ENCODE results near the gene IL1B. TPM values are rescaled to one million over a fixed set of nuclear protein-coding genes. Genes with fewer than 3 reads are reported as not detected.

The IL1B gene
- total RNA-seq, 1 donor from 2014 or later = not detected

DNA sequence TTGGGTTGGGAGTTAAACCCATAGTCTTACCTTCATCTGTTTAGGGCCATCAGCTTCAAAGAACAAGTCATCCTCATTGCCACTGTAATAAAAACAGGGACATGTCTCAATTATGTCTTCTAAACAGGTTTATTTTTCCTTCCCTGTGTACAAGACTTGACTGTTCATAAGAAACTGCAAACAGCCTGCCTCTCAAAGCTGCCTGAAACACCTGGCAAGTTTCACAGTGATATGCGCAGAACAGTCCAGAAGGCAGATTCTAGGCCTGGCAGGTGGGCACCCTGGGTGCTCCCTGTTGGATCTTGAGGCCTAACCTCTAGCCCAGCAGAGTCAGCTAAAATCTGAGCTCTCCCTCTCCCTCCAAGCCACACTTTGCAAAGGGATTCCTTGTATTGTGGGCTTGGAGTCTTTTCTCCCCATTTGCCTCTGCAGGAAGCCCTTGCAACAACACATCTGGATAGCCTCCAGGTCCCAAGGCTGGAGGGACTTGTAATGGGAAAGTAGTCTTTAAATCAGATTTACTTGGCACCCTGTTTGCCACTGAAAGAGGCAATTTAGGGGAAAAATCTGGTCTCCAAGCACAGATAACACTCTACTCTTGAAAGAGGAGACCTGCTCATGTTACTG, 930 bp downstream of the IL1B start:
- H3K79me2 ChIP-seq (ENCODE audit: low read depth) = no peaks in the 10 kb centered on the region
- no peak overlapping the region for H3K27ac Mint-ChIP-seq
- no peak overlapping the region for H3K9ac ChIP-seq
- no peak overlapping the region for H3K4me2 ChIP-seq
- peaks cover 2% of the 10 kb centered on the region for H3K27me3 Mint-ChIP-seq (ENCODE audit: insufficient read depth, low read depth)
- H3K4me3 ChIP-seq = no peak overlapping the region
- H4K20me1 ChIP-seq (ENCODE audit: low read depth) = no peaks in the 10 kb centered on the region
- no peaks in the 10 kb centered on the region for H3K9me3 Mint-ChIP-seq
- H2AFZ ChIP-seq (replicated peaks) = no peak overlapping the region
- DNase-seq (ENCODE audit: low spot score) = no peak
- H3F3A ChIP-seq (ENCODE audit: low read depth) = no peaks in the 10 kb centered on the region
- H3K4me1 Mint-ChIP-seq = peaks cover 4% of the 10 kb centered on the region
- no peaks in the 10 kb centered on the region for H3K36me3 Mint-ChIP-seq
- H3K27ac ChIP-seq = no peak overlapping the region
- no peaks in the 10 kb centered on the region for H3K36me3 ChIP-seq
- TF ChIP-seq, protein P1, sequence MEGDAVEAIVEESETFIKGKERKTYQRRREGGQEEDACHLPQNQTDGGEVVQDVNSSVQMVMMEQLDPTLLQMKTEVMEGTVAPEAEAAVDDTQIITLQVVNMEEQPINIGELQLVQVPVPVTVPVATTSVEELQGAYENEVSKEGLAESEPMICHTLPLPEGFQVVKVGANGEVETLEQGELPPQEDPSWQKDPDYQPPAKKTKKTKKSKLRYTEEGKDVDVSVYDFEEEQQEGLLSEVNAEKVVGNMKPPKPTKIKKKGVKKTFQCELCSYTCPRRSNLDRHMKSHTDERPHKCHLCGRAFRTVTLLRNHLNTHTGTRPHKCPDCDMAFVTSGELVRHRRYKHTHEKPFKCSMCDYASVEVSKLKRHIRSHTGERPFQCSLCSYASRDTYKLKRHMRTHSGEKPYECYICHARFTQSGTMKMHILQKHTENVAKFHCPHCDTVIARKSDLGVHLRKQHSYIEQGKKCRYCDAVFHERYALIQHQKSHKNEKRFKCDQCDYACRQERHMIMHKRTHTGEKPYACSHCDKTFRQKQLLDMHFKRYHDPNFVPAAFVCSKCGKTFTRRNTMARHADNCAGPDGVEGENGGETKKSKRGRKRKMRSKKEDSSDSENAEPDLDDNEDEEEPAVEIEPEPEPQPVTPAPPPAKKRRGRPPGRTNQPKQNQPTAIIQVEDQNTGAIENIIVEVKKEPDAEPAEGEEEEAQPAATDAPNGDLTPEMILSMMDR (IDR thresholded peaks at IDR 0.05) = no peak
- TF ChIP-seq EZH2 (IDR thresholded peaks at IDR 0.05) (no peak), EZH2phosphoT487 (IDR thresholded peaks at IDR 0.05) (no peak)
- H3K9me3 ChIP-seq (ENCODE audit: low read depth) = no peaks in the 10 kb centered on the region
- H3K4me3 Mint-ChIP-seq = no peak overlapping the region
- H3K27me3 ChIP-seq = no peaks in the 10 kb centered on the region
- peaks cover 4% of the 10 kb centered on the region for H3K4me1 ChIP-seq

DNA sequence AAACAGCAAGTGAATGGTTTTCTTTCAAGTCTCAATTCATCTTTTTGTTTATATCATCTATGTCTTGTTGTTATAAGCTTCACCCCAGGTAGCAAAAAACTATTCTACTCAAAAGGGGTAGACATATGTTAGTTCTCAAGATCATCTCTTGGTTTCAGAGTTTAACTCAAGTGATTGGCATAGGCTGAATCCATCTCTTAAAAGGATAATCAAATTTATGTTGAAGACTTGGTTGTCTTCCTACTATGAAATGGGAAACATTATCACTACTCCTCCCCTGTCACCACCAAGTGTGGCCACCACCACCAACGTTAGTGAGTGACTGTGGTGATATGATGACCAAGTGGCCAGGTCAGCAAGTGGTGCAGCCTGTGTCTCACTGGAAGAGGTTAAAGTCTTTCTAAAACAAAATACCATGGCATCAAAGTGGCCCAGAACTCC, 1.5 kb downstream of the IL1B start:
- peaks cover 4% of the 10 kb centered on the region for H3K4me1 Mint-ChIP-seq
- H3K4me3 ChIP-seq = no peak overlapping the region
- no peak overlapping the region for H2AFZ ChIP-seq (replicated peaks)
- H3K27me3 Mint-ChIP-seq (ENCODE audit: insufficient read depth, low read depth) = peaks cover 2% of the 10 kb centered on the region
- no peaks in the 10 kb centered on the region for H3F3A ChIP-seq (ENCODE audit: low read depth)
- H3K27me3 ChIP-seq = no peaks in the 10 kb centered on the region
- TF ChIP-seq EZH2phosphoT487 (IDR thresholded peaks at IDR 0.05) = no peak
- TF ChIP-seq, protein P1 (IDR thresholded peaks at IDR 0.05) = no peak
- no peak for TF ChIP-seq EZH2 (IDR thresholded peaks at IDR 0.05)
- no peaks in the 10 kb centered on the region for H3K36me3 ChIP-seq
- H3K36me3 Mint-ChIP-seq = no peaks in the 10 kb centered on the region
- DNase-seq (ENCODE audit: low spot score) = no peak
- no peak overlapping the region for H3K9ac ChIP-seq
- H3K4me3 Mint-ChIP-seq = no peak overlapping the region
- H4K20me1 ChIP-seq (ENCODE audit: low read depth) = no peaks in the 10 kb centered on the region
- no peaks in the 10 kb centered on the region for H3K9me3 ChIP-seq (ENCODE audit: low read depth)
- no peak overlapping the region for H3K27ac Mint-ChIP-seq
- H3K4me2 ChIP-seq = no peak overlapping the region
- H3K79me2 ChIP-seq (ENCODE audit: low read depth) = no peaks in the 10 kb centered on the region
- H3K27ac ChIP-seq = no peak overlapping the region
- peaks cover 4% of the 10 kb centered on the region for H3K4me1 ChIP-seq
- no peaks in the 10 kb centered on the region for H3K9me3 Mint-ChIP-seq

DNA sequence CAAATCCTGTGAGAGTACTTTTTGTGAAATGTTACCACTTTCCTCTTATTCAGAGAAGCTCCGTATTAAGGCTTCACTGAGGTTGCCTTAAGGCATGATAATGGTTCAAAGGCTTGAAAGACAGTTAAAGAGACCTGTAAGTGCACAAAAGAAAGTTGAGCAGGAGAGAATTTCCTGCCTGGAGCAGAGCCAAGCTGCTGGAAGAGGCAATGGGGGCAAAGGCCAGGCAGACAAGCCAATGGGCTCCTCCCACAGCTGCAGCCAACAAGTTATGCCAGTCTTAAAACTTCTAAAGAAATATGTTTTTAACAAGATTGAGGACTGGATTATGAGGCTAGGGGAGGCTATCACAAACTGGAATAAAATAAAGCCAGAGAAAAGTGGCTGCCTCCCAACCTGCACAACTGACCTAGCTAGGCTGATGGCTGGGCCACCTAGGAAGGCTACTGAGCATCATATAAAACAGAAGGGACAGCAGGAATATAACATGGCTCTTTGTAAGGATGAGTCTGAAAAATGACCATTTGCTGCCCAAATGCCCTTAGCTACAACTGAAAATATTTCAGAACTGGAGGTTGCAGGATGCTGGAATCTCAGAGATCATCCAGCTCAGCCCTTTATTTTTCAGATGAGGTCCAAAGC, 2.1 kb downstream of the IL1B start:
- no peak for DNase-seq (ENCODE audit: low spot score)
- Histone ChIP-seq H3K27me3 (no peaks in the 10 kb centered on the region), H3K79me2 (ENCODE audit: low read depth) (no peaks in the 10 kb centered on the region), H3F3A (ENCODE audit: low read depth) (no peaks in the 10 kb centered on the region), H3K9ac (no peak overlapping the region), H3K4me3 (no peak overlapping the region), H3K9me3 (ENCODE audit: low read depth) (no peaks in the 10 kb centered on the region), H3K4me2 (no peak overlapping the region), H3K36me3 (no peaks in the 10 kb centered on the region), H4K20me1 (ENCODE audit: low read depth) (no peaks in the 10 kb centered on the region), H3K27ac (no peak overlapping the region), H2AFZ (replicated peaks) (no peak overlapping the region), H3K4me1 (peaks cover 4% of the 10 kb centered on the region)
- H3K4me1 Mint-ChIP-seq = peaks cover 4% of the 10 kb centered on the region
- no peak overlapping the region for H3K27ac Mint-ChIP-seq
- no peak overlapping the region for H3K4me3 Mint-ChIP-seq
- no peak for TF ChIP-seq EZH2phosphoT487 (IDR thresholded peaks at IDR 0.05)
- no peak for TF ChIP-seq EZH2 (IDR thresholded peaks at IDR 0.05)
- TF ChIP-seq, protein P1 (IDR thresholded peaks at IDR 0.05) = no peak
- H3K27me3 Mint-ChIP-seq (ENCODE audit: insufficient read depth, low read depth) = peaks cover 2% of the 10 kb centered on the region
- no peaks in the 10 kb centered on the region for H3K36me3 Mint-ChIP-seq
- no peaks in the 10 kb centered on the region for H3K9me3 Mint-ChIP-seq

All from neural progenitor cell (in vitro differentiated cells).